Astrocyte (in vitro differentiated cells and primary cell): ENCODE data around the gene BICRA. TPM values are rescaled to one million over a fixed set of nuclear protein-coding genes. Genes with fewer than 3 reads are reported as not detected.

Experiments
- DNase-seq: peaks from one replicate; pipeline ENCODE4 v3.0.0-alpha.2; 2010; ENCODE audit warnings: low read depth
- FAIRE-seq: peaks from 2 replicates; lab custom pipeline; 2011; peaks lifted over from hg19 to GRCh38; lab: Jason Lieb, UNC
- H2AFZ ChIP-seq: 2 replicates; pipeline ENCODE4 v1.6.0; 2012; ENCODE audit warnings: low read depth, low read length, inconsistent platforms
- H3K27ac ChIP-seq: 2 replicates; pipeline ENCODE4 v1.5.1; 2011; ENCODE audit warnings: low read depth, low read length, inconsistent platforms
- H3K27me3 ChIP-seq: 2 replicates; pipeline ENCODE4 v1.6.0; 2011; ENCODE audit warnings: low read length, inconsistent platforms; ENCODE audit not compliant: insufficient read depth
- H3K36me3 ChIP-seq: 2 replicates; pipeline ENCODE4 v1.5.1; 2011; ENCODE audit warnings: low read length, inconsistent platforms; ENCODE audit not compliant: insufficient read depth
- H3K4me1 ChIP-seq: 2 replicates; pipeline ENCODE4 v1.5.1; 2011; ENCODE audit warnings: low read length, inconsistent platforms; ENCODE audit not compliant: insufficient read depth
- H3K4me2 ChIP-seq: 2 replicates; pipeline ENCODE4 v1.6.0; 2012; ENCODE audit warnings: low read length, inconsistent platforms
- H3K4me3 ChIP-seq: 2 replicates; pipeline ENCODE4 v1.5.1; 2011; ENCODE audit warnings: low read depth, mild to moderate bottlenecking, low read length, inconsistent platforms; ENCODE audit not compliant: insufficient read depth
- H3K79me2 ChIP-seq: 2 replicates; pipeline ENCODE4 v1.6.0; 2012; ENCODE audit warnings: mild to moderate bottlenecking, low read length, inconsistent platforms; ENCODE audit not compliant: insufficient read depth
- H3K9ac ChIP-seq: 2 replicates; pipeline ENCODE4 v1.6.0; 2012; ENCODE audit warnings: mild to moderate bottlenecking, low read length, inconsistent platforms
- H3K9me3 ChIP-seq: 2 replicates; pipeline ENCODE4 v1.5.1; 2012; ENCODE audit warnings: low read depth, mild to moderate bottlenecking, low read length, inconsistent platforms; ENCODE audit not compliant: insufficient read depth
- H4K20me1 ChIP-seq: 2 replicates; pipeline ENCODE4 v1.6.0; 2012; ENCODE audit warnings: low read length, inconsistent platforms; ENCODE audit not compliant: insufficient read depth
- H3K27ac Mint-ChIP-seq: one replicate; pipeline ENCODE4 v1.8.0; 2021; ENCODE audit warnings: mild to moderate bottlenecking, mixed read lengths; ENCODE audit not compliant: unreplicated experiment
- H3K27me3 Mint-ChIP-seq: one replicate; pipeline ENCODE4 v1.8.0; 2021; ENCODE audit warnings: low read depth, mixed read lengths; ENCODE audit not compliant: unreplicated experiment
- H3K36me3 Mint-ChIP-seq: one replicate; pipeline ENCODE4 v1.8.0; 2021; ENCODE audit warnings: low read depth, mixed read lengths; ENCODE audit not compliant: unreplicated experiment
- H3K4me1 Mint-ChIP-seq: one replicate; pipeline ENCODE4 v1.8.0; 2021; ENCODE audit warnings: low read depth, mixed read lengths; ENCODE audit not compliant: unreplicated experiment
- H3K4me3 Mint-ChIP-seq: one replicate; pipeline ENCODE4 v1.8.0; 2021; ENCODE audit warnings: mild to moderate bottlenecking, moderate library complexity, mixed read lengths; ENCODE audit not compliant: unreplicated experiment
- H3K9me3 Mint-ChIP-seq: one replicate; pipeline ENCODE4 v1.8.0; 2021; ENCODE audit warnings: mild to moderate bottlenecking, mixed read lengths; ENCODE audit not compliant: unreplicated experiment
- EZH2 ChIP-seq: IDR thresholded peaks from 2 replicates; pipeline ENCODE4 v1.6.1; 2012; ENCODE audit warnings: mild to moderate bottlenecking, low read length, inconsistent platforms; ENCODE audit not compliant: insufficient read depth
- total RNA-seq: library from RNA; stranded (reverse); gene quantifications from 2 replicates; pipeline ENCODE4 v1.2.1, GENCODE V29; 2021
- TF ChIP-seq, protein P1 (sequence below): IDR thresholded peaks from 2 replicates; pipeline ENCODE4 v1.5.1; 2011; ENCODE audit warnings: low read depth, mild to moderate bottlenecking, inconsistent platforms, low read length, moderate library complexity; ENCODE audit not compliant: insufficient read depth

The BICRA gene
- total RNA-seq, 1 donor from 2014 or later = 20.7 TPM

DNA sequence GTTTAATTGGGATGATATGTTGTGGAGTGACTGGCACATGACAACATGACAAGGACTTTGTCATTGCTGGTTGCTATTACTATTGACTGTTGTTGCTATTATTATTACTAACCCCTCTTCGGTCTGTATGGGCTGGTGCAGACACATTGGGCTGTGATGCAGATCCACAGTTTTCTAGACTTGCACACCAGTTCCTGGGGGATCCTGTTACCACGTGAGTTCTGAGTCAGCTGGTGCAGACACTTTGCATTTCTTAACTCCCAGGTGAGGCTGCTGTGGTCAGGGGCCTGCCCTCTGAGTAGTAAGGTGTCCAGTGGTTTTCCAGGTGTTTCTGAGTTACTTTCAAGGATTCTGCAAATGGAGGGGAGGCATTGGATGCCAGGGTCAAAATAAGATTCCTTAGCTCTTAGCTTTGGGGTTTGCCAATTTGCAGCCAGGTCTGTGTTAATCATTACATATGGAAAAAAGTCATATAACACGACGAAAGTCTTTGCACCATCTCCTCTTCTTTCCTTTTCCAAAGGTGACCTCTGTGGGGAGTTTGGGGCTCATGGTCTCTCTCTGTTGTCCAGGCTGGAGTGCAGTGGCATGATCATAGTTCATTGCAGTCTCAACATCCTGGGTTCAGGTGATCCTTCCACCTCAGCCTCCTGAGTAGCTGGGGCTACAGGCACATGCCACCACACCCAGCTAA, 19.3 kb downstream of the BICRA start:
- H3K27me3 ChIP-seq = no peaks in the 10 kb centered on the region
- H3K9ac ChIP-seq = no peak overlapping the region
- H3K9me3 ChIP-seq = no peaks in the 10 kb centered on the region
- no peaks in the 10 kb centered on the region for H3K36me3 ChIP-seq
- TF ChIP-seq, protein P1, sequence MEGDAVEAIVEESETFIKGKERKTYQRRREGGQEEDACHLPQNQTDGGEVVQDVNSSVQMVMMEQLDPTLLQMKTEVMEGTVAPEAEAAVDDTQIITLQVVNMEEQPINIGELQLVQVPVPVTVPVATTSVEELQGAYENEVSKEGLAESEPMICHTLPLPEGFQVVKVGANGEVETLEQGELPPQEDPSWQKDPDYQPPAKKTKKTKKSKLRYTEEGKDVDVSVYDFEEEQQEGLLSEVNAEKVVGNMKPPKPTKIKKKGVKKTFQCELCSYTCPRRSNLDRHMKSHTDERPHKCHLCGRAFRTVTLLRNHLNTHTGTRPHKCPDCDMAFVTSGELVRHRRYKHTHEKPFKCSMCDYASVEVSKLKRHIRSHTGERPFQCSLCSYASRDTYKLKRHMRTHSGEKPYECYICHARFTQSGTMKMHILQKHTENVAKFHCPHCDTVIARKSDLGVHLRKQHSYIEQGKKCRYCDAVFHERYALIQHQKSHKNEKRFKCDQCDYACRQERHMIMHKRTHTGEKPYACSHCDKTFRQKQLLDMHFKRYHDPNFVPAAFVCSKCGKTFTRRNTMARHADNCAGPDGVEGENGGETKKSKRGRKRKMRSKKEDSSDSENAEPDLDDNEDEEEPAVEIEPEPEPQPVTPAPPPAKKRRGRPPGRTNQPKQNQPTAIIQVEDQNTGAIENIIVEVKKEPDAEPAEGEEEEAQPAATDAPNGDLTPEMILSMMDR = no peak
- no peak for TF ChIP-seq EZH2
- H3K36me3 Mint-ChIP-seq = peaks cover 10% of the 10 kb centered on the region
- no peak overlapping the region for H3K4me3 Mint-ChIP-seq
- FAIRE-seq = no peak
- H3K27me3 Mint-ChIP-seq = no peaks in the 10 kb centered on the region
- H3K4me2 ChIP-seq = no peak overlapping the region
- no peak overlapping the region for H3K4me3 ChIP-seq
- no peaks in the 10 kb centered on the region for H3K9me3 Mint-ChIP-seq
- H4K20me1 ChIP-seq = peaks cover 92% of the 10 kb centered on the region
- no peak overlapping the region for H3K27ac ChIP-seq
- H3K79me2 ChIP-seq = peaks cover 92% of the 10 kb centered on the region
- H3K4me1 ChIP-seq = no peaks in the 10 kb centered on the region
- peaks cover 9% of the 10 kb centered on the region for H3K4me1 Mint-ChIP-seq
- H3K27ac Mint-ChIP-seq = peak overlapping the region; percentile 72
- no peak for DNase-seq
- no peak overlapping the region for H2AFZ ChIP-seq

DNA sequence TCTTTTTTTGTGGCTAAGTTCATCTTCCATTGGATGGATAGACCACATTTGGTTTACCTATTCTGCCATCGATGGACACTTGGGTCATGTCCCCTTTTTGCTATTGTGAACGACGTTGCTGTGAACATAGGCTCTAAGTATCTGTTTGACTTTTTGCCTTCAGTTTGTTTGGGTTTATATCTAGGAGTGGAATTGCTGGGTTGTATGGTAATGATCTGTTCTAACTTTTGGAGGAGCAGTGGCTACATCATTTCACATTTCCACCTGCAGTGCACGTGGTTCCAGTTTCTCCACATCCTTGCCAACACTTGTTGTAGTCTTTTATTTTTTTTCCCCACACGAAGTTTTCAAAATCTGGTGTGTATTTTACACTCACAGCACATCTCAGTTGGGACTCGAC, 21.7 kb downstream of the BICRA start:
- TF ChIP-seq, protein P1 = no peak
- TF ChIP-seq EZH2 = no peak
- H3K4me3 ChIP-seq = no peak overlapping the region
- peaks cover 92% of the 10 kb centered on the region for H3K79me2 ChIP-seq
- no peaks in the 10 kb centered on the region for H3K27me3 ChIP-seq
- no peak overlapping the region for H3K9ac ChIP-seq
- H4K20me1 ChIP-seq = peaks cover 91% of the 10 kb centered on the region
- H3K4me1 Mint-ChIP-seq = peaks cover 6% of the 10 kb centered on the region
- H3K36me3 ChIP-seq = no peaks in the 10 kb centered on the region
- no peak overlapping the region for H3K4me2 ChIP-seq
- no peak overlapping the region for H3K27ac Mint-ChIP-seq
- DNase-seq (no peak), FAIRE-seq (no peak)
- H3K4me1 ChIP-seq = no peaks in the 10 kb centered on the region
- no peaks in the 10 kb centered on the region for H3K9me3 Mint-ChIP-seq
- H3K27me3 Mint-ChIP-seq = no peaks in the 10 kb centered on the region
- no peaks in the 10 kb centered on the region for H3K9me3 ChIP-seq
- peaks cover 10% of the 10 kb centered on the region for H3K36me3 Mint-ChIP-seq
- H3K4me3 Mint-ChIP-seq = no peak overlapping the region
- H3K27ac ChIP-seq = no peak overlapping the region
- no peak overlapping the region for H2AFZ ChIP-seq
